Amniotic epithelial cell (primary cell): ENCODE results near the gene NFE2L3.
A peak's percentile ranks its signal among the peaks of the same experiment; 100 is the strongest.

Experiments
- DNase-seq: peaks from one replicate; pipeline ENCODE4 v3.0.0-alpha.2; 2010; ENCODE audit warnings: low read depth

NFE2L3 gene

GRCh38 chr7:26199301-26200037, 47.5 kb downstream of the NFE2L3 start:
- DNase-seq, result no peak

DNA sequence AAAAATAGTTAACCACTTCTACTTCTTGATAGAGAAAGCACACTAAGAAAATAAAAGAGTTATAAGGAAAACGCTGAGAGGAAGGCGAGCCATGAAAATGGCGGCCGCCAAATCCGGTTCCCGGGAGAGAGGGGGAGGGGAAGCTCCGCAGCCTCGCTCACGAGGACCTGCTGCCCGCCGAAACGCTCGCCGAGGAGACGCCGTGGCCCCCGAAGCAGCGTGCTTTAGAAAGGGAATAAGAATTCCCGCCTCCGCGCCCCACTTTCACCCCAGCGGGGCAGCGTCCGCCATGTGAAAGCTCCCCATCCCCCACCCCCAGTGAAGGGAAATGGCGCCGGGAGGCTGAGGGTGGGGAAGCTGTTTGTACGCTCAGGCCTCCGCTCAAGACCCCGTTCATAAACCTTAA, 48.0 kb downstream of the NFE2L3 start:
- DNase-seq, result no peak

- DNase-seq, result peak; percentile 96
Measured at GRCh38 chr7:26200444-26201246, 48.6 kb downstream of the NFE2L3 start, which contains the start of gene HNRNPA2B1. Gene HNRNPA2B1, minus strand, starts transcription at chr7:26200746. Its CDS starts 169 bp downstream, at chr7:26200577.

- DNase-seq, result peak; percentile 61
Measured at GRCh38 chr7:26201247-26202018, 49.4 kb downstream of the NFE2L3 start, which contains the start of gene CBX3. Gene CBX3, plus strand, starts transcription at chr7:26201745. Its CDS starts 1,254 bp downstream, at chr7:26202999.

- no peak for DNase-seq
Measured at GRCh38 chr7:26202019-26202990, 50.3 kb downstream of the NFE2L3 start.

- no peak for DNase-seq
Measured at GRCh38 chr7:26203016-26203415, 51.0 kb downstream of the NFE2L3 start.

- DNase-seq, result no peak
Measured at GRCh38 chr7:26208040-26208439, 56.0 kb downstream of the NFE2L3 start.

GRCh38 chr7:26212921-26213718, 61.1 kb downstream of the NFE2L3 start:
- peak; percentile 21 for DNase-seq

GRCh38 chr7:26213807-26214515, 62.0 kb downstream of the NFE2L3 start:
- no peak for DNase-seq

DNA sequence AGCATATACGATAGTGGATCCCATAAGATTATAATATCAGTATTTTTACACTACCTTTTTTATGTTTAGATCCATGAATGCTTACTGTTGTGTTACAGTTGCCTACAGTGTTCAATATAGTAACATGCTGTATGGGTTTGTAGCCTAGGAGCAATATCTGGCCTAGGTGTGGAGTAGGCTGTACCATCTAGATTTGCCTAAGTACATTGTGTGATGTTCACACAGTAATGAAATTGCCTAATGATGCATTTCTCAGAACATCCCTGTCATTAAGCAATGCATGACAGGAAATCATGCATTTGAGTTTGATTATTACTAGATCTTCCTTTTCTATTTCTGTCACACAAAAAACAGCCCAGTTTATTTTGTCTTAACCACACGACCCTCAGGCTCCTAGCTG, 64.1 kb downstream of the NFE2L3 start:
- no peak for DNase-seq

DNA sequence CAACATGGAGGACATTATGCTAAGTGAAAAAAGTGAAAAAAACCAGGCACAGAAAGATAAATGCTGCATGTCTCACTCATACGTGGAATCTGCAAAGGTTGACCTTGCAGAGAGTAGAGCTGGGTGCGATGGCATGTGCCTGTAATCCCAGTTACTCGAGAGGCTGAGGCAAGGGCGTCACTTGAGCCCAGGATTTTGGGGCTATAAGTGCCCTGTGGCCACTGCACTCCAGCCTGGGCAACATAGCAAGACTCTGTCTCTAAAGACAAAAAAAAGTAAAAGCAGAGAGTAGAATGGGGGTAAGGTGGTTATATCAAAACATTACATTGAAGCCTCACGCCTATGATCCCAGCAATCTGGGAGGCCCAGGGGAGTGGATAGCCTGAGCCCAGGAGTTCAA, 72.4 kb downstream of the NFE2L3 start:
- no peak for DNase-seq

- DNase-seq, result no peak
Measured at GRCh38 chr7:26227987-26228386, 76.0 kb downstream of the NFE2L3 start.

- no peak for DNase-seq
Measured at GRCh38 chr7:26233902-26234511, 82.0 kb downstream of the NFE2L3 start.
